Heart right ventricle (tissue), 16 donors: ENCODE data around the gene SMARCAD1. TPM values are rescaled to one million over a fixed set of nuclear protein-coding genes. Genes with fewer than 3 reads are reported as not detected.
A peak's percentile ranks its signal among the peaks of the same experiment; 100 is the strongest.

ENCODE experiments used
- ATAC-seq, 8 donors: fragments of 200-7000 bp; cut with Tn5 transposase; one replicate each; pipeline ENCODE4 v1.9.1; 2020; ENCODE audit warnings: mild to moderate bottlenecking in 8 of 8, moderate library complexity in 8 of 8, moderate number of reproducible peaks in 1 of 8
- DNase-seq, 2 donors: peaks; one replicate each; pipeline ENCODE4 v3.0.0-alpha.2; 2020
- H3K27ac ChIP-seq, 10 donors: fragments of 200-600 bp; sonication (generic) in 2 of 10; one replicate each; pipeline versions ENCODE4 v1.5.0 to v1.8.0; 2020 to 2022; ENCODE audit warnings: mild to moderate bottlenecking in 3 of 10
- H3K27me3 ChIP-seq, 7 donors: fragments of 200-600 bp; one replicate each; pipeline ENCODE4 v1.8.0; 2021 to 2022; ENCODE audit warnings: mild to moderate bottlenecking in 2 of 7
- H3K36me3 ChIP-seq, 9 donors: fragments of 200-600 bp; sonication (generic) in 1 of 9; one replicate each; pipeline versions ENCODE4 v1.5.0 to v1.8.0; 2020 to 2022; ENCODE audit warnings: mild to moderate bottlenecking in 2 of 9
- H3K4me1 ChIP-seq, 9 donors: fragments of 200-600 bp; sonication (generic) in 1 of 9; one replicate each; pipeline versions ENCODE4 v1.5.0 to v1.8.0; 2020 to 2022; ENCODE audit warnings: mild to moderate bottlenecking in 4 of 9
- H3K4me3 ChIP-seq, 10 donors: fragments of 200-600 bp; sonication (generic) in 2 of 10; one replicate each; pipeline versions ENCODE4 v1.5.0 to v1.8.0; 2020 to 2022; ENCODE audit warnings: mild to moderate bottlenecking in 7 of 10, moderate library complexity in 2 of 10
- H3K9me3 ChIP-seq, 11 donors: fragments of 200-600 bp in 10 of 11; sonication (generic) in 2 of 11; one replicate each; pipeline versions ENCODE4 v1.5.0 to v1.8.0; 2013 to 2022; ENCODE audit warnings: mild to moderate bottlenecking in 2 of 11, control low read depth in 1 of 11, moderate library complexity in 1 of 11
- WGBS, 2 donors: extraction: QIAGEN DNeasy Blood & Tissue Kit; methylation state at CpG; one replicate each; pipeline ENCODE4 v1.1.7; 2013; ENCODE audit warnings: inconsistent platforms in 1 of 2; 5-methylcytosine and 5-hydroxymethylcytosine counted together
- intact Hi-C, 10 donors: fragments of 100-400 bp; cut with DNase I; formaldehyde crosslinking; loops; one replicate each; pipeline versions ENCODE4 v1.11.1 to v1.14.2; 2022
- polyA plus RNA-seq, 2 donors: library from polyadenylated mRNA; stranded (reverse); fragments of 200-250 nt; gene quantifications; one replicate each; pipeline ENCODE4 v1.2.3, GENCODE V29; 2013
- total RNA-seq, 10 donors: library from RNA; stranded (reverse); fragmentation: NEBNext Ultra II Directional in 3 of 10; extraction: Animal tissue kit (Norgen Biotek cat#: 25700) in 3 of 10; gene quantifications; one replicate each; pipeline versions ENCODE4 v1.2.1 to v1.2.4, GENCODE V29; 2021 to 2023
- TF ChIP-seq, protein P1 (sequence below), 9 donors: fragments of 200-600 bp; sonication (generic) in 2 of 9; IDR thresholded peaks; one replicate each; pipeline versions ENCODE4 v1.5.0 to v1.8.0; 2021 to 2022; ENCODE audit warnings: antibody characterized with exemption in 9 of 9, mild to moderate bottlenecking in 5 of 9, moderate library complexity in 1 of 9
- donor health status: Arrhythmogenic right ventricular cardiomyopathy.
- donor health status: ischemic (EF 13 %, LVEDD 7.1; RV severe dilation, severe dysfunction).
- donor health status: healthy with polysubstance abuse.
- donor health status: DM: no; HTN: yes; CAD: no.
- donor health status: DM: no; HTN: no; CAD: no.
- donor health status: ischemic (EF 25% LVEDD 6.9; RV normal size, moderate dysfunction).
- donor health status: ischemic (EF 25% LVEDD 5.7; RV mildly dilated, moderate dysfunction).
- donor health status: healthy.
- donor health status: DM: yes; HTN: yes; CAD: no.
- donor health status: Ischemic cardiomyopathy.
- donor health status: ischemic (EF 35%, LVEDD 5.7; RV mildly dilated, moderate dysfunction).
- donor health status: nonischemic (EF 11% LVEDD 7.7; RV severe dilation, severe dysfunction).
- donor health status: DM: yes; HTN: yes; CAD: no.
- donor health status: PGD.
- donor health status: ischemic (EF 29% LVEDD 5.4; RV normal size, mild dysfunction).
- donor health status: nonischemic (EF 23%, LVEDD 6.1; RV moderate dilation, normal function).

SMARCAD1 gene
- total and polyA plus RNA-seq, 12 donors: 4.5 to 15.1 (median 10.8) TPM

DNA sequence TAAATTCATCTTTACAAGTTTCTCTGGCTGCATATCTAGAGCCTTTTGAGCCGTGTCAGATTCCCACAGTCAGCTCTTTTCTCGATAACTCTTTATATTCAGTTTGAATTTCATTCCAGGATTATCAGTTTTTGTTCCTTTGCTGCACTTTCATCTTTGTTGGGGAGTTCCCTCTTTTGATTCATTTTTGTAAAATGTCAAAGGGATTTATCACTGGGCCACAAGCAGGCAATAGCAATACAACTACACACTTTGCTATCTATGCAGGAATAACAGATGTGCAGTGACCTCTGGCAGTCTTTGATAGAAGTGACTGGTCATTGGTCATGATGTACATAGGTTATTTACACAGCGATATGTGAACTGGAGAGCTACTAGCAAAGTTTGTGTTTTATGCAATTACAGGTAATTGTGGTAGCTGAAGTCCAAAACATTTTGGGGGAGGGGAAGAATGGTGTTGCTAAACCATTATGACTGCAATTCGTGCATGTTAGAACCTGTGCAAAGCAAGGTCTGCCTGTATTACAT is 91.1 kb downstream of the SMARCAD1 start:
- H3K27me3 ChIP-seq: no peaks in the 10 kb centered on the region
- no peaks in the 10 kb centered on the region for H3K4me1 ChIP-seq
- no peaks in the 10 kb centered on the region for H3K9me3 ChIP-seq
- ATAC-seq (no peak), DNase-seq (no peak)
- TF ChIP-seq, protein P1, sequence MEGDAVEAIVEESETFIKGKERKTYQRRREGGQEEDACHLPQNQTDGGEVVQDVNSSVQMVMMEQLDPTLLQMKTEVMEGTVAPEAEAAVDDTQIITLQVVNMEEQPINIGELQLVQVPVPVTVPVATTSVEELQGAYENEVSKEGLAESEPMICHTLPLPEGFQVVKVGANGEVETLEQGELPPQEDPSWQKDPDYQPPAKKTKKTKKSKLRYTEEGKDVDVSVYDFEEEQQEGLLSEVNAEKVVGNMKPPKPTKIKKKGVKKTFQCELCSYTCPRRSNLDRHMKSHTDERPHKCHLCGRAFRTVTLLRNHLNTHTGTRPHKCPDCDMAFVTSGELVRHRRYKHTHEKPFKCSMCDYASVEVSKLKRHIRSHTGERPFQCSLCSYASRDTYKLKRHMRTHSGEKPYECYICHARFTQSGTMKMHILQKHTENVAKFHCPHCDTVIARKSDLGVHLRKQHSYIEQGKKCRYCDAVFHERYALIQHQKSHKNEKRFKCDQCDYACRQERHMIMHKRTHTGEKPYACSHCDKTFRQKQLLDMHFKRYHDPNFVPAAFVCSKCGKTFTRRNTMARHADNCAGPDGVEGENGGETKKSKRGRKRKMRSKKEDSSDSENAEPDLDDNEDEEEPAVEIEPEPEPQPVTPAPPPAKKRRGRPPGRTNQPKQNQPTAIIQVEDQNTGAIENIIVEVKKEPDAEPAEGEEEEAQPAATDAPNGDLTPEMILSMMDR (IDR thresholded peaks at IDR 0.05): no peak
- intact Hi-C loops: no loop called here
- H3K36me3 ChIP-seq: no peaks in the 10 kb centered on the region
- H3K4me3 ChIP-seq: no peak overlapping the region
- 74 to 80% methylated on average over 4 of the region's 4 CpGs for WGBS, 2 donors
- no peak overlapping the region for H3K27ac ChIP-seq

DNA sequence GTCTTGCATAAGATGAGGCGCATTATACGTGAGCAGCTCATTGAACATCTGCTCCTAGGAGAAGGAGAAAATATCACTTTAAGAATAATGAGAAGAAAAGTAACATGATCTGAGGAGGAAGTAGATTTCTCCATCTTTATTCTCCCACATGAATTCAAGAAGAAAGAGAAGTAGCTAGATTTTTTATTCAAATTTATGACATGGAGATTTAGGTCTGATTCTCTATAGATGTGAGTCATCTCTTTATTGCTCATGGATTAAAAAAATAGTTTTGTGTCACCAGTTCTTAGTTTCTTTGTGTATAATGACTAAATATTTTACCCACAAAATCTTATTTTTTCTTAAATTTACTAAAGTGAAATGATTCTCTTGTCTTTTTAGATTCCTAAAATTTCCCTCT is 94.5 kb downstream of the SMARCAD1 start:
- Histone ChIP-seq H3K4me3 (no peak overlapping the region), H3K36me3 (no peaks in the 10 kb centered on the region), H3K27me3 (no peaks in the 10 kb centered on the region), H3K9me3 (no peaks in the 10 kb centered on the region), H3K4me1 (peaks cover 0 to 24% (median 6%) of the 10 kb centered on the region in 9 donors), H3K27ac (no peak overlapping the region)
- ATAC-seq (no peak), DNase-seq (no peak)
- intact Hi-C loops: loop anchor here in 5 of 10 donors (10.0 kb wide), 3 partner anchors 93 to 433 kb away; no protein-coding TSS in a partner anchor
- WGBS, 2 donors: 94 to 95% methylated on average over 2 of the region's 2 CpGs
- TF ChIP-seq, protein P1 (IDR thresholded peaks at IDR 0.05): no peak

DNA sequence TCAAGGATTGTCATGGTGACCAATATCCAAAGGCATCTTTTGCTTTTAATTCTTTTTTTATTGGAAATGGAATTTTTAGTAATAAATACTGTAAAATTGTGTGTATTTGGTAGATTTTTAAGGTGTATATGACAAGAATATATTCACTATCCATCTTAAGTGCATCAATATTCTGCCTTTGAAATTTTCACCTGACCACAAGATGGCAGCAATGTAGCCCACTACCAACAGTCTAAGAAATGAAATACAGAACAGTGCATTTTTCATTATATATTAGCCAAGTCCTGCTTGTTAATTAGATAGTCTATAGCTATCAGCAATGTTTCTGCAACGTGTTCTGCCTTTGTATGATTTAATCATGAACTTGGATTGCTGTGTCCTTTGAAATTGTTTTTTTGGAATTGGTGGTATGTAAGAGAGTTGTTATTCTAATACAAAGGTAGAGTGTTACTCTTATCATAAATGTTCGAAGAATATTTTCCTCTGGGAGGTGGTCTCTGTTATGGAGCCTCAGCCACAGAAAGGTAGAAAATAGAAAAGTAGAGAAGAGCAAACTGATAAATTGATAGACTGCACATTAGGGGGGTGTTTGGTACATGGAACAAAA is 96.8 kb downstream of the SMARCAD1 start:
- Histone ChIP-seq H3K4me1 (peaks cover 0 to 32% (median 6%) of the 10 kb centered on the region in 9 donors), H3K36me3 (no peaks in the 10 kb centered on the region), H3K4me3 (no peak overlapping the region), H3K9me3 (no peaks in the 10 kb centered on the region), H3K27me3 (no peaks in the 10 kb centered on the region), H3K27ac (no peak overlapping the region)
- DNase-seq (no peak), ATAC-seq (peak in 3 of 8 donors; percentile 41 to 59 (median 55))
- TF ChIP-seq, protein P1 (IDR thresholded peaks at IDR 0.05): peak in 8 of 9 donors; percentile 22 to 73 (median 64)
- WGBS, 2 donors: 33 to 34% methylated on average over 2 of the region's 2 CpGs
- intact Hi-C loops: loop anchor here in 5 of 10 donors (10.0 kb wide), 3 partner anchors 90 to 430 kb away; no protein-coding TSS in a partner anchor

DNA sequence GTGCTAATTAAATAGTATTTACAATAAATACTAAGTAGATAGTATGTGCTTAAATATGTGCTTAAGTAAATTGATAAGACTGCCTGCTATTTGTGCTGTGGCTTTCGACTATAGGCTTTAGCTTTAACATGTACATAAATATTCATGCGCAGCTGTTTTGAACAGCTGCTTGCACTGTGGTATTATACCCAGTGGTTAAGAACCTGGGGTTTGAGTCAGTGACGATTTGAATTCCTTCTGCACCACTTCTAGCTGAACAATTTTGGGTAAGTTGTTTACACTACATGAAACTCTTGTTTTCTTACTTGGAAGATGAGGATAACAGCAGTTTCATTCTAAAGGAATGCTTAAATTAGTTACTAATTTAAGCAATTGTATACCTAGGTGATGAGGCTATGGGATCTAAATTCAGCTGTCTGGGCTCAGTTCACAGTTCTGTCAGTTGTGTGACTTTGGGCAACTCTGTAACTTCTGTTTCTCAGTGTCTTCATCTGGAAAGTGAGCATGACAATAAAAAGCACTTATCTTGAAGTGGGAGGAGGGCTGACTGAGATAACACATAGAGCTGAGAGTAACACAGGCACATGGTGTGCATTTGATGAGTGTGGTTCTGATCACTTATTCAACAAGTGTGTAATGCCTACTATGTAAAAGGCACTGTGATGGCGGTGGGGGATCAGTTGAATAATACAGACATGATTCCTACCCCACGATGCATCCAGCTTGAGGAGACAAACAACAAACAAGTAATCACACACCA is 98.0 kb downstream of the SMARCAD1 start:
- H3K36me3 ChIP-seq: no peaks in the 10 kb centered on the region

More for the DNA sequence above, 98.0 kb downstream of the SMARCAD1 start:
- TF ChIP-seq, protein P1 (IDR thresholded peaks at IDR 0.05): no peak
- no peaks in the 10 kb centered on the region for H3K27me3 ChIP-seq
- H3K4me1 ChIP-seq: peaks cover 0 to 32% (median 6%) of the 10 kb centered on the region in 9 donors
- DNase-seq: no peak
- intact Hi-C loops: loop anchor here in 5 of 10 donors (5.0 to 10.0 kb wide), 4 partner anchors 87 to 429 kb away; no protein-coding TSS in a partner anchor
- no peak overlapping the region for H3K4me3 ChIP-seq
- 84 to 89% methylated on average over 5 of the region's 5 CpGs for WGBS, 2 donors
- H3K9me3 ChIP-seq: peaks cover 0 to 4% (median 0%) of the 10 kb centered on the region in 11 donors
- peak in 2 of 8 donors; percentile 27 for ATAC-seq
- no peak overlapping the region for H3K27ac ChIP-seq
